ENCODE measurements around the gene HOXA13.

Gene HOXA13

DNA sequence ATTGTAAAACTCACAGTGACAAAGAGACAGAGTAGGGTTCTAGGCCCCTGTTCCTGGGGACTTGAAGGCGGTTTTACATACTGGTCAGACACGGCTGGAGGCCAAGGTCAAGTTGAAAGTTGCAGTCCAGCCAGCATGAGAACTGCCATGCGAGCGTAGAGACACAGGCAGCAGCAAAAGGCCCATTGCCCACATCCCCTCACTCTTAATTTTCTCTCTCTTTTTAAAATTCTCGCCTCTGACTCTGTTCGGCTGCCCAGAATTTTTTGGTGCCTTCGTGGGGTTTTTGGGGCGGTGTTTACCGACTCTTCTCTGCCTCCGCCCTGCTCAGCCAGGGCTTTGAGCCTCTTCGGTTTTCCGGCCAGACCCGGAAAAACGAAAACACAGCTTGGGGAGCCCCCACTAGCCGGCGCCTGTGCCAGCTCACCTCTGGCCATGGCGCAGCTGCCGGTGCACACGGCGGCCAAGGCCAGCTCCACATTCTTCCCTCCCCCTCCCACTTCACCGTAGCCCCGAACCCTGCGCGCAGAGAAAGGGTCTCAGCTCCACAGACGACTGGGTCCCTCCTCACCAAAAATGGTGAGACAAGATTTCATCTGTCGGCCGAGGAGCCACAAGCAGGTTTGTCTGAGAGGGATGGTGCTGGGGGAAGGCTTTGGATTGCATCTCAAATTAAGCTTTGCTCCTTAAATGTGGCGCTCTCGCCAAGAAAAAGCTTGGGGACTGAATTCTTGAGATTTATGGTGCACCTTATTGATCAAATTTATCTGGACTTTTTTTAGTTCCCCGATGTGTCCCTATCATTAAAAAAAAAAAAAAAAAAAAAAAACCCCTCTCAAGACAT, 2.3 kb upstream of the HOXA13 start:
- H4K20me1 ChIP-seq (ENCODE audit: insufficient read depth, low read length), result no peaks in the 10 kb centered on the region
- no peaks in the 10 kb centered on the region for H3K36me3 ChIP-seq (replicated peaks; ENCODE audit: low read depth, low read length)
- H3K27ac ChIP-seq (ENCODE audit: low read length), result no peak overlapping the region
- TF ChIP-seq EZH2phosphoT487 (IDR thresholded peaks at IDR 0.05; ENCODE audit: low read depth), result no peak
- TF ChIP-seq, protein P1, sequence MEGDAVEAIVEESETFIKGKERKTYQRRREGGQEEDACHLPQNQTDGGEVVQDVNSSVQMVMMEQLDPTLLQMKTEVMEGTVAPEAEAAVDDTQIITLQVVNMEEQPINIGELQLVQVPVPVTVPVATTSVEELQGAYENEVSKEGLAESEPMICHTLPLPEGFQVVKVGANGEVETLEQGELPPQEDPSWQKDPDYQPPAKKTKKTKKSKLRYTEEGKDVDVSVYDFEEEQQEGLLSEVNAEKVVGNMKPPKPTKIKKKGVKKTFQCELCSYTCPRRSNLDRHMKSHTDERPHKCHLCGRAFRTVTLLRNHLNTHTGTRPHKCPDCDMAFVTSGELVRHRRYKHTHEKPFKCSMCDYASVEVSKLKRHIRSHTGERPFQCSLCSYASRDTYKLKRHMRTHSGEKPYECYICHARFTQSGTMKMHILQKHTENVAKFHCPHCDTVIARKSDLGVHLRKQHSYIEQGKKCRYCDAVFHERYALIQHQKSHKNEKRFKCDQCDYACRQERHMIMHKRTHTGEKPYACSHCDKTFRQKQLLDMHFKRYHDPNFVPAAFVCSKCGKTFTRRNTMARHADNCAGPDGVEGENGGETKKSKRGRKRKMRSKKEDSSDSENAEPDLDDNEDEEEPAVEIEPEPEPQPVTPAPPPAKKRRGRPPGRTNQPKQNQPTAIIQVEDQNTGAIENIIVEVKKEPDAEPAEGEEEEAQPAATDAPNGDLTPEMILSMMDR (IDR thresholded peaks at IDR 0.05; ENCODE audit: low read depth, low read length), result no peak
- H3K79me2 ChIP-seq (ENCODE audit: low read length), result no peaks in the 10 kb centered on the region
- no peak overlapping the region for H3K4me2 ChIP-seq (ENCODE audit: low read length)
- peaks cover 14% of the 10 kb centered on the region for H3K4me1 ChIP-seq (ENCODE audit: low read length)
- peak overlapping the region; percentile 99 for H2AFZ ChIP-seq (ENCODE audit: low read depth, low read length)
- no peak overlapping the region; the same call in 1 of the 2 replicates for H3K4me3 ChIP-seq (ENCODE audit: low read length)
- no peaks in the 10 kb centered on the region for H3K27me3 ChIP-seq (ENCODE audit: low read depth, low read length)
- H3K9me3 ChIP-seq (ENCODE audit: insufficient read depth, low read length), result no peaks in the 10 kb centered on the region
- H3K9ac ChIP-seq (ENCODE audit: low read length), result no peak overlapping the region

DNA sequence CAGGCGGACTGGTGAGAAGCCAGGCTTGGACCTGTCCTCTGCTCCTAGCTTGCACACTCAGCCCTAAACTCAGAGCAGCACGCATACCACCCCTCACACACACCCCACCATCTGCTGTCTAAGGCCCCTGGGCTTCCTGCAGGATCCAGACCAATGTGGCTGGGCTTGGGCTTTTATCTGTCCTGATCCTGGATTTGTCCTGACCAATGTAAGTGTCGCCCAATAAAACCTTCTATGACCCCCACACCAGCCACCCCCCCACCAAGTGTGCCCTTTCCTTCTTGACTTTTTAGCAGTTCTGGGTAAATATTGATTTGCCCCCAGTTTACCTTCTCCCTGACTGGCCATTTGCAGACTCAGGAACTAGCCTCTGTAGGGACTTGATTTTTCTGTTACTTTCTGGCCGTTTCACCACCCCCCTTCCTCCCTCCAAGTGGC, 1.7 kb upstream of the HOXA13 start:
- Histone ChIP-seq H3K27ac (ENCODE audit: low read length) (no peak overlapping the region), H4K20me1 (ENCODE audit: insufficient read depth, low read length) (no peaks in the 10 kb centered on the region), H3K4me2 (ENCODE audit: low read length) (peak overlapping the region; percentile 88), H3K4me1 (ENCODE audit: low read length) (peaks cover 14% of the 10 kb centered on the region), H3K36me3 (replicated peaks; ENCODE audit: low read depth, low read length) (no peaks in the 10 kb centered on the region), H2AFZ (ENCODE audit: low read depth, low read length) (peak overlapping the region; percentile 99), H3K4me3 (ENCODE audit: low read length) (peak overlapping the region; percentile 56), H3K9me3 (ENCODE audit: insufficient read depth, low read length) (no peaks in the 10 kb centered on the region), H3K9ac (ENCODE audit: low read length) (peak overlapping the region; percentile 39), H3K27me3 (ENCODE audit: low read depth, low read length) (no peaks in the 10 kb centered on the region), H3K79me2 (ENCODE audit: low read length) (no peaks in the 10 kb centered on the region)
- no peak for TF ChIP-seq EZH2phosphoT487 (IDR thresholded peaks at IDR 0.05; ENCODE audit: low read depth)
- TF ChIP-seq, protein P1 (IDR thresholded peaks at IDR 0.05; ENCODE audit: low read depth, low read length), result no peak

DNA sequence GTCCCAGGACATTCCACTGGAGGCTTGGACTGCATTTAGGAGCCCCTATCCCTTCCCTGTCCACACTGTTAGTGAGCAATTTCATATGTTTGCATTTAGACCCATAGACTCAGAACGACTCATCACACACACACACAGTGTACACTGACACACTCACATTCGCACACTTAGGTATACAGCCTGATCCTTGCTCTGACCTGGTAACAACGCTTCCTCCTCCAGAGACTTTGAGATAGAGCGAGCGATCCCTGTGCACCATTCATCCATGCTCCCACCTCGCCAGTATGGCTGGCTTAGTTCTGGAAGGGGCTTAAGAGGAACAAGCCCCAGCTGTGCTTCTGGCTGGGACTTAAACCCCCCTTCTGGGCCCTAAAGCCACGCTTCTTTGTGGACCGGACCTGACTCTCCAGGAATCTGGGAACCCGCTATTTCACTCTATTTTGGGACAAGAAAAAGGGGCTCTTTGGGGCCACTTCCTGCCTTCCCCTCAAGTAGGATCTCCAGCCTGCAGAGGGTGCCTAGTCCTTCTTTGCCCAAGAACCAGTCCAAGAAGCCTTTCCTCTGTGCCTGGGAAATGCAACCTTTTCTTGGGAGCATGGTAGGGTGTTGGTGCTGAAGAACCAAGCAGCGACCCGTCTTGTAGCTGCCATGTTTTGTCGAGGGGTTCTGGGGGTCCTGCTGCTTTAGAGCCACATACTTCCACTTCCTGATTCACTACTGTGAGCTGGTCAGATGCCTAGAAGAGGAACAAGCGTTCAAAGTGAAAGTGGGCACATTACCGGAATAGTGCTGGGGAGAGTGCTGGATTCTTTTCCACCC, 1.1 kb upstream of the HOXA13 start:
- peaks cover 14% of the 10 kb centered on the region for H3K4me1 ChIP-seq (ENCODE audit: low read length)
- no peak for TF ChIP-seq EZH2phosphoT487 (IDR thresholded peaks at IDR 0.05; ENCODE audit: low read depth)
- TF ChIP-seq, protein P1 (IDR thresholded peaks at IDR 0.05; ENCODE audit: low read depth, low read length), result no peak
- no peaks in the 10 kb centered on the region for H3K79me2 ChIP-seq (ENCODE audit: low read length)
- H3K9ac ChIP-seq (ENCODE audit: low read length), result peak overlapping the region; percentile 39
- peak overlapping the region; percentile 56 for H3K4me3 ChIP-seq (ENCODE audit: low read length)
- H2AFZ ChIP-seq (ENCODE audit: low read depth, low read length), result peak overlapping the region; percentile 99
- no peaks in the 10 kb centered on the region for H4K20me1 ChIP-seq (ENCODE audit: insufficient read depth, low read length)
- H3K27ac ChIP-seq (ENCODE audit: low read length), result 0 out of 2 replicates have a peak overlapping the region, but pooled peaks have one; percentile 12
- H3K36me3 ChIP-seq (replicated peaks; ENCODE audit: low read depth, low read length), result no peaks in the 10 kb centered on the region
- H3K4me2 ChIP-seq (ENCODE audit: low read length), result peak overlapping the region; percentile 88
- H3K9me3 ChIP-seq (ENCODE audit: insufficient read depth, low read length), result no peaks in the 10 kb centered on the region
- H3K27me3 ChIP-seq (ENCODE audit: low read depth, low read length), result no peaks in the 10 kb centered on the region
